ENCODE results near the gene GJA4. TPM values are rescaled to one million over a fixed set of nuclear protein-coding genes. Genes with fewer than 3 reads are reported as not detected.
A peak's percentile ranks its signal among the peaks of the same experiment; 100 is the strongest.

Gene GJA4
- total and polyA plus RNA-seq, 8 donors = 21.1 to 34.7 (median 29.1) TPM

DNA sequence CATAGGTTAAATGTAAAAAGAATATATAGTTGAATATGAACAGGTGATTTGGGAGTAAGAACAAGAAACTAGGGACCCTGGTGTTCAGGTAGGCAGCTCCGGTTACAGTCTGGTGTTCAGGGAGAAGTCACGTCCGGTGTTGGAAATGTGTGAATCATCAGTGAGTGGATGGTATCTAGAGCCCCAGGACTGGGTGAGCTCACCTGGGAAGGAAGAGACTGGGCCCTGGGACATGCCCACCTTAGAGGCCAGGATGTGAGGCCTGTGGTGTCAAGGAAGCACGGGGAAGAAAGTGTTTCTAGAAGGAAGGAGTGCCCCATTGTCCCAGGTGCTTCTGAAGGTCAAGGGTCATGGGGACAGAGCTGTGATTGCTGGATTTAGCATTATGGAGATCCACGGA lies 13.3 kb upstream of the GJA4 start:
- no peak overlapping the region for H3K27ac ChIP-seq
- DNase-seq = peak in 1 of 4 donors; percentile 25
- H3K4me1 ChIP-seq = peaks cover 0 to 4% of the 10 kb centered on the region in 2 donors
- H3K36me3 ChIP-seq = no peaks in the 10 kb centered on the region
- no peaks in the 10 kb centered on the region for H3K9me3 ChIP-seq
- no peak overlapping the region for H3K4me3 ChIP-seq
- peaks cover 19 to 76% of the 10 kb centered on the region in 2 donors for H3K27me3 ChIP-seq
- TF ChIP-seq, protein P1, sequence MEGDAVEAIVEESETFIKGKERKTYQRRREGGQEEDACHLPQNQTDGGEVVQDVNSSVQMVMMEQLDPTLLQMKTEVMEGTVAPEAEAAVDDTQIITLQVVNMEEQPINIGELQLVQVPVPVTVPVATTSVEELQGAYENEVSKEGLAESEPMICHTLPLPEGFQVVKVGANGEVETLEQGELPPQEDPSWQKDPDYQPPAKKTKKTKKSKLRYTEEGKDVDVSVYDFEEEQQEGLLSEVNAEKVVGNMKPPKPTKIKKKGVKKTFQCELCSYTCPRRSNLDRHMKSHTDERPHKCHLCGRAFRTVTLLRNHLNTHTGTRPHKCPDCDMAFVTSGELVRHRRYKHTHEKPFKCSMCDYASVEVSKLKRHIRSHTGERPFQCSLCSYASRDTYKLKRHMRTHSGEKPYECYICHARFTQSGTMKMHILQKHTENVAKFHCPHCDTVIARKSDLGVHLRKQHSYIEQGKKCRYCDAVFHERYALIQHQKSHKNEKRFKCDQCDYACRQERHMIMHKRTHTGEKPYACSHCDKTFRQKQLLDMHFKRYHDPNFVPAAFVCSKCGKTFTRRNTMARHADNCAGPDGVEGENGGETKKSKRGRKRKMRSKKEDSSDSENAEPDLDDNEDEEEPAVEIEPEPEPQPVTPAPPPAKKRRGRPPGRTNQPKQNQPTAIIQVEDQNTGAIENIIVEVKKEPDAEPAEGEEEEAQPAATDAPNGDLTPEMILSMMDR (IDR thresholded peaks at IDR 0.05) = no peak
- intact Hi-C loops (cut with DNase I) = no loop called here
- ATAC-seq = no peak

GRCh38 chr1:34779962-34780361 lies 12.8 kb upstream of the GJA4 start:
- peaks cover 0 to 4% of the 10 kb centered on the region in 2 donors for H3K4me1 ChIP-seq
- no peak overlapping the region for H3K27ac ChIP-seq
- no peaks in the 10 kb centered on the region for H3K9me3 ChIP-seq
- no peaks in the 10 kb centered on the region for H3K36me3 ChIP-seq
- no peak overlapping the region for H3K4me3 ChIP-seq
- DNase-seq (no peak), ATAC-seq (no peak)
- TF ChIP-seq, protein P1 (IDR thresholded peaks at IDR 0.05) = no peak
- H3K27me3 ChIP-seq = peaks cover 19 to 75% of the 10 kb centered on the region in 2 donors
- intact Hi-C loops (cut with DNase I) = no loop called here

GRCh38 chr1:34780528-34780927 lies 12.3 kb upstream of the GJA4 start:
- Histone ChIP-seq H3K4me1 (peaks cover 0 to 4% of the 10 kb centered on the region in 2 donors), H3K9me3 (no peaks in the 10 kb centered on the region), H3K27ac (no peak overlapping the region), H3K4me3 (no peak overlapping the region), H3K27me3 (peaks cover 19 to 70% of the 10 kb centered on the region in 2 donors), H3K36me3 (no peaks in the 10 kb centered on the region)
- TF ChIP-seq, protein P1 (IDR thresholded peaks at IDR 0.05) = no peak
- no peak for ATAC-seq
- intact Hi-C loops (cut with DNase I) = no loop called here
- peak in 1 of 4 donors; percentile 65 for DNase-seq

DNA sequence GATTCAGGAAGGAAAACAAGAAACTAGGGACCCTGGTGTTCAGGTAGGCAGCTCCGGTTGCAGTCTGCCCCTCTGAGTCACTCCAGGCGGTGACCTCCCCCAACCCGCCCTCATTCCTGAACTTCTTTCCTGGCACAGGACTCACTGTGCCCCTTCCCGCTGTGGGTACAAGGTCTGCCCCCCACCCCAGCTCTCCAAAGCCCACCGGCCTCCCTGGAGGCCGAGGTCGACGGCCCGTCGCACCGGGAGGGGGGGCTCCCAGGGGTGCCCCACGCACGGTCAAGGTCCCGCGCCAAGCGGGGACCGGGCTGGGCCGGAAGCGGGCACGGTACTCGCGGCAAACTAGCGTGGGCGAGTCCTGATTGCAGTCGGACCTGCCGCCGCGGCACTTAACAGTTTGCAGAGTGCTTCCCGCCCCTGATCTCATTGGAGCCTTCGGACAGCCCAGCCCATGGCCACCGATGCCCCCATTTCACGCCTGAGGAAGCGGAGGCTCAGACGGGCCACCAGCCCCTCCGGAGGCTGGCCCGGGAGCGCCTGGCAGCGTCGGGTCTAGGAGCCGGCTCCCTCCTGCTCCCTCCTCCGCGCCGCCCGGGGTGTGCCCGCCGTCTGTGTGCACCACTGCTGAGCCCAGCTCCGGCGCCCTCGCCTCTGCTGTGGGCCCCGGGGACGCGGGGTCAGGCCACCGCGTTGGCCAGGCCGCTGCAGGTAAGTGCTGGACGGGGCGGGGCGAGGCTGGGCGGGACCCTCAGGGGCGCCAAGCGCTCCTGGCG lies 11.5 kb upstream of the GJA4 start, which contains the start of gene GJB3:
Gene GJB3 (plus strand): TSS at position 144 of the 773 bp plus-strand sequence. CDS start 3,549 bp downstream, outside the sequence.
- intact Hi-C loops (cut with DNase I) = no loop called here
- ATAC-seq (peak; percentile 65), DNase-seq (peak in 2 of 4 donors; percentile 29 to 79)
- TF ChIP-seq, protein P1 (IDR thresholded peaks at IDR 0.05) = no peak
- Histone ChIP-seq H3K9me3 (no peaks in the 10 kb centered on the region), H3K27ac (no peak within 1 kb of the TSS), H3K4me1 (peaks cover 0 to 4% of the 10 kb centered on the region in 2 donors), H3K27me3 (peaks cover 19 to 66% of the 10 kb centered on the region in 2 donors), H3K36me3 (no peaks in the 10 kb centered on the region), H3K4me3 (peak within 1 kb of the TSS; percentile 16 to 26)

DNA sequence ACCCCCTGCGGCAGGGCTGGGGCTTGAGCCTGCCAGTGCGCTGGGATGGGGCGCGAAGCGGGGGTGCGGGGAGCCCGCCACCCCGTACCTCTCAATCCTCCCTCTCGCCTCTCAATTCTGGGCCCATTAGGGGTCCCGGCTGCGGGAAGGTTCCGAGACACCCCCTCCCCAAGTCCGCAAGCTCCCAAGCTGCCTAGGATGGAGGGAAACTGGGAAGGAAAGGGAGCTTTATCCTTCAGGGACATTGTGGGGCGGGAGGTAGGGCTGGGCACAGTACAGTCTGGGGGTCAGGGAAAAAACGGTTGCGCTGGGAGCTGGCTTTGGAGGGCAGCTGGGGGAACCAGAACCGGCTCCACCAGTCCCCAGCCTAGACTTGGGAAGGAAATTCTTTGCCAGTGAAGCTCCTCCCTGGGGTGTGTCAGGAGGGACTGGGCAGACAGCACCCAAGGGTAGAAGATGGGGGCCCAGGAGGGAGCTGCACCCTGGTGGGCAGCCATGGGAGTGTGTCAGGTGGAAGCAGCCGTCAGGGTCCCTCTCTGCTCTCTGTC lies 10.9 kb upstream of the GJA4 start:
- no peaks in the 10 kb centered on the region for H3K9me3 ChIP-seq
- peaks cover 19 to 61% of the 10 kb centered on the region in 2 donors for H3K27me3 ChIP-seq
- TF ChIP-seq, protein P1 (IDR thresholded peaks at IDR 0.05) = no peak
- peak overlapping the region; percentile 16 to 26 for H3K4me3 ChIP-seq
- H3K36me3 ChIP-seq = no peaks in the 10 kb centered on the region
- H3K27ac ChIP-seq = no peak overlapping the region
- DNase-seq (peak in 2 of 4 donors; percentile 22 to 37), ATAC-seq (peak; percentile 52)
- peaks cover 3 to 4% of the 10 kb centered on the region in 2 donors for H3K4me1 ChIP-seq
- intact Hi-C loops (cut with DNase I) = no loop called here
